ENCODE data around the gene PCGF3.
"Not testable (repeated sequence)": the region's sequence is repeated elsewhere in the genome, so short reads cannot be mapped to it uniquely, and the experiment has no call there.

The PCGF3 gene

GRCh38 chr4:683247-683897 is 22.3 kb upstream of the PCGF3 start:
- no peak for DNase-seq (ENCODE audit: low read depth, low spot score)

- peak; percentile 87 for DNase-seq (ENCODE audit: low read depth, low spot score)
These were observed 21.5 kb upstream of the PCGF3 start for GRCh38 chr4:683982-684622.

- no peak for DNase-seq (ENCODE audit: low read depth, low spot score)
These were observed 20.9 kb upstream of the PCGF3 start for GRCh38 chr4:684623-685327.

- DNase-seq (ENCODE audit: low read depth, low spot score) = no peak
These were observed 19.8 kb upstream of the PCGF3 start for GRCh38 chr4:685679-686412.

GRCh38 chr4:686413-687040 is 19.1 kb upstream of the PCGF3 start:
- no peak for DNase-seq (ENCODE audit: low read depth, low spot score)

GRCh38 chr4:687048-687970 is 18.3 kb upstream of the PCGF3 start:
- peak; percentile 71 for DNase-seq (ENCODE audit: low read depth, low spot score)

GRCh38 chr4:687971-688853 is 17.4 kb upstream of the PCGF3 start:
- peak; percentile 68 for DNase-seq (ENCODE audit: low read depth, low spot score)

- DNase-seq (ENCODE audit: low read depth, low spot score) = peak; percentile 60
These were observed 16.6 kb upstream of the PCGF3 start, which contains the start of gene SLC49A3 for GRCh38 chr4:688854-689681. TSS of gene SLC49A3 (minus strand) at chr4:689151. CDS start at chr4:689127, 24 bp downstream.

GRCh38 chr4:689723-690122 is 15.9 kb upstream of the PCGF3 start:
- no peak for DNase-seq (ENCODE audit: low read depth, low spot score)

- DNase-seq (ENCODE audit: low read depth, low spot score) = peak; percentile 73
These were observed 12.7 kb upstream of the PCGF3 start for GRCh38 chr4:692771-693554.

GRCh38 chr4:694341-694940 is 11.2 kb upstream of the PCGF3 start:
- not testable (repeated sequence) for DNase-seq (ENCODE audit: low read depth, low spot score)

GRCh38 chr4:699816-700580 is 5.6 kb upstream of the PCGF3 start:
- no peak for DNase-seq (ENCODE audit: low read depth, low spot score)

GRCh38 chr4:700587-701264 is 4.9 kb upstream of the PCGF3 start:
- no peak for DNase-seq (ENCODE audit: low read depth, low spot score)

GRCh38 chr4:702618-703048 is 3.0 kb upstream of the PCGF3 start:
- no peak for DNase-seq (ENCODE audit: low read depth, low spot score)

GRCh38 chr4:703336-704197 is 2.1 kb upstream of the PCGF3 start:
- no peak for DNase-seq (ENCODE audit: low read depth, low spot score)
